NOMO-1 treated with DMSO at 0.1 percent for 48 hours (cell line): ENCODE data around the gene ASRGL1.
"Not testable (repeated sequence)": the region's sequence is repeated elsewhere in the genome, so short reads cannot be mapped to it uniquely, and the experiment has no call there.

Experiments used
- DNase-seq: peaks from one replicate; lab custom pipeline; 2025; ENCODE audit not compliant: unreplicated experiment; lab: John Stamatoyannopoulos, UW

Gene ASRGL1

GRCh38 chr11:62352355-62353336, 15.4 kb downstream of the ASRGL1 start:
- DNase-seq = no peak

GRCh38 chr11:62353841-62354240, 16.6 kb downstream of the ASRGL1 start:
- no peak for DNase-seq

GRCh38 chr11:62358273-62358672, 21.0 kb downstream of the ASRGL1 start:
- DNase-seq = no peak

- DNase-seq = no peak
Measured at GRCh38 chr11:62359475-62359874, 22.2 kb downstream of the ASRGL1 start.

GRCh38 chr11:62360685-62361084, 23.4 kb downstream of the ASRGL1 start:
- no peak for DNase-seq

GRCh38 chr11:62368861-62369477, 31.7 kb downstream of the ASRGL1 start:
- not testable (repeated sequence) for DNase-seq

- DNase-seq = no peak
Measured at GRCh38 chr11:62370743-62371440, 33.6 kb downstream of the ASRGL1 start.

GRCh38 chr11:62372871-62373270, 35.6 kb downstream of the ASRGL1 start:
- no peak for DNase-seq

GRCh38 chr11:62373464-62374119, 36.3 kb downstream of the ASRGL1 start:
- DNase-seq = no peak

GRCh38 chr11:62374801-62375200, 37.6 kb downstream of the ASRGL1 start:
- DNase-seq = no peak

GRCh38 chr11:62378459-62379063, 41.3 kb downstream of the ASRGL1 start:
- DNase-seq = peak; percentile 28

GRCh38 chr11:62379586-62379985, 42.3 kb downstream of the ASRGL1 start:
- not testable (repeated sequence) for DNase-seq

- DNase-seq = peak; percentile 65
Measured at GRCh38 chr11:62380821-62381245, 43.6 kb downstream of the ASRGL1 start.

- no peak for DNase-seq
Measured at GRCh38 chr11:62383822-62384221, 46.6 kb downstream of the ASRGL1 start.

GRCh38 chr11:62386083-62386482, 48.8 kb downstream of the ASRGL1 start:
- DNase-seq = not testable (repeated sequence)

GRCh38 chr11:62387381-62387780, 50.1 kb downstream of the ASRGL1 start:
- no peak for DNase-seq

- no peak for DNase-seq
Measured at GRCh38 chr11:62388999-62389398, 51.8 kb downstream of the ASRGL1 start.

- DNase-seq = no peak
Measured at GRCh38 chr11:62390237-62390636, 53.0 kb downstream of the ASRGL1 start.

GRCh38 chr11:62390722-62391121, 53.5 kb downstream of the ASRGL1 start:
- peak; percentile 24 for DNase-seq

- DNase-seq = no peak
Measured at GRCh38 chr11:62391642-62392425, 54.6 kb downstream of the ASRGL1 start.
